BLaER1 (cell line): ENCODE results near the gene SCUBE2.
"Not testable (repeated sequence)": the region's sequence is repeated elsewhere in the genome, so short reads cannot be mapped to it uniquely, and the experiment has no call there.

Experiments used
- H3K27ac ChIP-seq: shearing (Covaris generic); formaldehyde crosslinking; 2 replicates; pipeline ENCODE4 v1.8.1; 2022
- H3K27me3 ChIP-seq: shearing (Covaris generic); formaldehyde crosslinking; 2 replicates; pipeline ENCODE4 v1.8.1; 2022
- H3K36me3 ChIP-seq: shearing (Covaris generic); formaldehyde crosslinking; 2 replicates; pipeline ENCODE4 v1.8.1; 2022
- H3K4me1 ChIP-seq: shearing (Covaris generic); formaldehyde crosslinking; 2 replicates; pipeline ENCODE4 v1.8.1; 2022
- H3K4me2 ChIP-seq: shearing (Covaris generic); formaldehyde crosslinking; 2 replicates; pipeline ENCODE4 v1.8.1; 2022
- H3K4me3 ChIP-seq: shearing (Covaris generic); formaldehyde crosslinking; 2 replicates; pipeline ENCODE4 v1.8.1; 2022
- H3K9ac ChIP-seq: shearing (Covaris generic); formaldehyde crosslinking; 2 replicates; pipeline ENCODE4 v1.8.1; 2022
- H3K9me3 ChIP-seq: shearing (Covaris generic); formaldehyde crosslinking; 2 replicates; pipeline ENCODE4 v1.8.1; 2022
- H4K20me1 ChIP-seq: shearing (Covaris generic); formaldehyde crosslinking; 2 replicates; pipeline ENCODE4 v1.8.1; 2022
- Cebpa-rat ChIP-seq: shearing (Covaris generic); IDR thresholded peaks from 2 replicates; pipeline ENCODE4 v1.8.1; 2022

The SCUBE2 gene

GRCh38 chr11:9001736-9002135 lies 89.7 kb downstream of the SCUBE2 start:
- 0 out of 2 replicates have a peak, but pooled peaks cover 11% of the 10 kb centered on the region for H3K4me1 ChIP-seq
- H3K9me3 ChIP-seq, result peaks cover 21% of the 10 kb centered on the region
- no peaks in the 10 kb centered on the region; the same call in 1 of the 2 replicates for H4K20me1 ChIP-seq
- no peak overlapping the region for H3K4me2 ChIP-seq
- H3K27me3 ChIP-seq, result peaks cover 61% of the 10 kb centered on the region
- H3K4me3 ChIP-seq, result no peak overlapping the region
- TF ChIP-seq Cebpa-rat, result no peak
- H3K36me3 ChIP-seq, result no peaks in the 10 kb centered on the region
- H3K9ac ChIP-seq, result no peak overlapping the region
- H3K27ac ChIP-seq, result no peak overlapping the region

- no peaks in the 10 kb centered on the region for H3K36me3 ChIP-seq
- no peak overlapping the region for H3K9ac ChIP-seq
- peaks cover 25% of the 10 kb centered on the region for H3K27me3 ChIP-seq
- H3K4me3 ChIP-seq, result no peak overlapping the region
- H3K4me2 ChIP-seq, result no peak overlapping the region
- H4K20me1 ChIP-seq, result no peaks in the 10 kb centered on the region; the same call in 1 of the 2 replicates
- H3K4me1 ChIP-seq, result 0 out of 2 replicates have a peak, but pooled peaks cover under 1% of the 10 kb centered on the region
- peaks cover 2% of the 10 kb centered on the region; the same call in 1 of the 2 replicates for H3K9me3 ChIP-seq
- no peak for TF ChIP-seq Cebpa-rat
- H3K27ac ChIP-seq, result no peak overlapping the region
Measured at GRCh38 chr11:8998017-8998416, 93.4 kb downstream of the SCUBE2 start.

GRCh38 chr11:8997451-8997850 lies 93.9 kb downstream of the SCUBE2 start:
- Histone ChIP-seq H3K4me1 (no peaks in the 10 kb centered on the region), H3K27me3 (peaks cover 20% of the 10 kb centered on the region), H3K9ac (no peak overlapping the region), H4K20me1 (no peaks in the 10 kb centered on the region), H3K36me3 (no peaks in the 10 kb centered on the region), H3K27ac (no peak overlapping the region), H3K9me3 (no peaks in the 10 kb centered on the region), H3K4me3 (no peak overlapping the region), H3K4me2 (no peak overlapping the region)
- TF ChIP-seq Cebpa-rat, result no peak

GRCh38 chr11:8989453-8989852 lies 101.9 kb downstream of the SCUBE2 start:
- TF ChIP-seq Cebpa-rat, result no peak
- no peak overlapping the region for H3K9ac ChIP-seq
- no peaks in the 10 kb centered on the region for H3K36me3 ChIP-seq
- H3K27me3 ChIP-seq, result no peaks in the 10 kb centered on the region
- H3K4me3 ChIP-seq, result no peak overlapping the region
- H4K20me1 ChIP-seq, result no peaks in the 10 kb centered on the region
- H3K27ac ChIP-seq, result no peak overlapping the region
- H3K9me3 ChIP-seq, result no peaks in the 10 kb centered on the region
- no peak overlapping the region for H3K4me2 ChIP-seq
- H3K4me1 ChIP-seq, result no peaks in the 10 kb centered on the region

GRCh38 chr11:8988329-8989234 lies 102.8 kb downstream of the SCUBE2 start:
- H3K4me1 ChIP-seq, result no peaks in the 10 kb centered on the region
- H3K9me3 ChIP-seq, result no peaks in the 10 kb centered on the region
- no peak overlapping the region for H3K4me3 ChIP-seq
- H3K27me3 ChIP-seq, result no peaks in the 10 kb centered on the region
- no peak for TF ChIP-seq Cebpa-rat
- H3K9ac ChIP-seq, result no peak overlapping the region
- no peaks in the 10 kb centered on the region for H3K36me3 ChIP-seq
- H3K4me2 ChIP-seq, result no peak overlapping the region
- no peak overlapping the region for H3K27ac ChIP-seq
- H4K20me1 ChIP-seq, result no peaks in the 10 kb centered on the region

GRCh38 chr11:8987446-8987845 lies 104.0 kb downstream of the SCUBE2 start:
- no peak overlapping the region for H3K9ac ChIP-seq
- no peaks in the 10 kb centered on the region for H3K9me3 ChIP-seq
- H3K36me3 ChIP-seq, result no peaks in the 10 kb centered on the region
- H3K4me3 ChIP-seq, result no peak overlapping the region
- no peak overlapping the region for H3K4me2 ChIP-seq
- no peak for TF ChIP-seq Cebpa-rat
- H4K20me1 ChIP-seq, result no peaks in the 10 kb centered on the region
- no peaks in the 10 kb centered on the region for H3K27me3 ChIP-seq
- H3K27ac ChIP-seq, result no peak overlapping the region
- H3K4me1 ChIP-seq, result no peaks in the 10 kb centered on the region

- not testable (repeated sequence) for H3K9me3 ChIP-seq, H3K27me3 ChIP-seq, H3K36me3 ChIP-seq, H3K4me1 ChIP-seq, H3K27ac ChIP-seq, H3K4me3 ChIP-seq, H3K9ac ChIP-seq, H3K4me2 ChIP-seq, H4K20me1 ChIP-seq
Measured at GRCh38 chr11:8986772-8987171, 104.6 kb downstream of the SCUBE2 start.

GRCh38 chr11:8985462-8985861 lies 105.9 kb downstream of the SCUBE2 start:
- H3K9ac ChIP-seq, result no peak overlapping the region
- no peaks in the 10 kb centered on the region for H3K27me3 ChIP-seq
- H3K4me2 ChIP-seq, result no peak overlapping the region
- no peaks in the 10 kb centered on the region for H3K9me3 ChIP-seq
- H3K4me3 ChIP-seq, result no peak overlapping the region
- H3K4me1 ChIP-seq, result no peaks in the 10 kb centered on the region
- TF ChIP-seq Cebpa-rat, result no peak
- H4K20me1 ChIP-seq, result no peaks in the 10 kb centered on the region
- no peak overlapping the region for H3K27ac ChIP-seq
- H3K36me3 ChIP-seq, result no peaks in the 10 kb centered on the region

- Histone ChIP-seq H3K27ac (no peak overlapping the region), H4K20me1 (no peaks in the 10 kb centered on the region), H3K4me1 (no peaks in the 10 kb centered on the region), H3K4me3 (no peak overlapping the region), H3K9me3 (no peaks in the 10 kb centered on the region), H3K27me3 (no peaks in the 10 kb centered on the region), H3K4me2 (no peak overlapping the region), H3K9ac (no peak overlapping the region), H3K36me3 (no peaks in the 10 kb centered on the region)
- no peak for TF ChIP-seq Cebpa-rat
Measured at GRCh38 chr11:8983552-8983951, 107.8 kb downstream of the SCUBE2 start.

GRCh38 chr11:8980485-8980884 lies 110.9 kb downstream of the SCUBE2 start:
- Histone ChIP-seq H3K4me3 (no peak overlapping the region), H3K4me1 (no peaks in the 10 kb centered on the region), H3K9me3 (no peaks in the 10 kb centered on the region), H3K4me2 (no peak overlapping the region), H3K9ac (no peak overlapping the region), H4K20me1 (no peaks in the 10 kb centered on the region), H3K36me3 (no peaks in the 10 kb centered on the region), H3K27me3 (no peaks in the 10 kb centered on the region), H3K27ac (no peak overlapping the region)
- no peak for TF ChIP-seq Cebpa-rat

GRCh38 chr11:8979365-8979764 lies 112.0 kb downstream of the SCUBE2 start:
- H3K27ac ChIP-seq, H3K4me3 ChIP-seq, H3K9ac ChIP-seq, H3K36me3 ChIP-seq, H3K9me3 ChIP-seq, H3K4me1 ChIP-seq, H3K4me2 ChIP-seq, H3K27me3 ChIP-seq, H4K20me1 ChIP-seq: not testable (repeated sequence)
